GM19467 (cell line): ENCODE measurements around the gene GINS1.

ENCODE experiments used
- ATAC-seq: cut with Tn5 transposase; IDR thresholded peaks from one replicate; pipeline ENCODE4 v1.9.1; 2021; ENCODE audit warnings: mild to moderate bottlenecking, moderate library complexity; ENCODE audit not compliant: unreplicated experiment

The GINS1 gene

GRCh38 chr20:25407311-25408169 is at the start of gene GINS1:
TSS of gene GINS1 (plus strand) at chr20:25407673. CDS start at chr20:25407821, 148 bp downstream.
- ATAC-seq: peak; percentile 83

- ATAC-seq: no peak
Measured at GRCh38 chr20:25360631-25361286, 46.7 kb upstream of the GINS1 start.

DNA sequence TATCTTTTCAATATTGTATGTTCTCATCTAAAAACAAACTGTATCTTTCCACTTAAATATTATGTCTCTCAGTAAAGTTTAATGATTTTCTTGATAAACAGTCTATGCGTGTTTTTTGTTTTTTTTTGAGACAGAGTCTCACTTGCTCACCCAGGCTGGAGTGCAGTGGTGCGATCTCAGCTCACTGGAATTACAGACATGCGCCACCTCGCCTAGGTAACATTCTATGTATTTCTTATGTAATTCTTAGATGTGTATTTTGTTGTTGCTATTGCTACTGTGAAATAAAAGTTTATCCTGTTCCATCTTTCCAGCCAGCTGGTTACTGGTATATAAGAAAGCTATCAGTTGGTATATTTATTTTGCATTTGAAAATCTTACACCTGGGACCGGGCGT is 46.2 kb upstream of the GINS1 start:
- ATAC-seq: no peak

- no peak for ATAC-seq
Measured at GRCh38 chr20:25364180-25364788, 43.2 kb upstream of the GINS1 start.

GRCh38 chr20:25364879-25365699 is 42.4 kb upstream of the GINS1 start:
- no peak for ATAC-seq

- ATAC-seq: no peak
Measured at GRCh38 chr20:25368526-25368925, 38.9 kb upstream of the GINS1 start.

DNA sequence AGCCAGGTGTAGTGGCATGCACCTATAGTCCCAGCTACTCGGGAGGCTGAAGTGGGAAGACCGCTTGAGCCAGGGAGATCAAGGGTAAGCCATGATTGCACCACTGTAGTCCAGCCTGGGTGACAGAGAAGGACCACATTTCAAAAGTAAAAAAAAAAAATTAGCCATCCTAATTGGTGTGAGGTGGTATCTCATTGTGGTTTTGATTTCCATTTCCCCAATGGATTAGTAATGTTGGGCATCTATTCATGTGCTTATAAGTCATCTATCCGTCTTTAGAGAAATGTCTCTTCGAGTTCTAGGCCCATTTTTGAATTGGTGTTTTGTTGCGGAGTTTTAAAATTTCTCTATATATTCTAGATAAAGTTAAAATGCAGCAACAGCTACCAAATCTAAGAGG is 38.5 kb upstream of the GINS1 start:
- no peak for ATAC-seq

DNA sequence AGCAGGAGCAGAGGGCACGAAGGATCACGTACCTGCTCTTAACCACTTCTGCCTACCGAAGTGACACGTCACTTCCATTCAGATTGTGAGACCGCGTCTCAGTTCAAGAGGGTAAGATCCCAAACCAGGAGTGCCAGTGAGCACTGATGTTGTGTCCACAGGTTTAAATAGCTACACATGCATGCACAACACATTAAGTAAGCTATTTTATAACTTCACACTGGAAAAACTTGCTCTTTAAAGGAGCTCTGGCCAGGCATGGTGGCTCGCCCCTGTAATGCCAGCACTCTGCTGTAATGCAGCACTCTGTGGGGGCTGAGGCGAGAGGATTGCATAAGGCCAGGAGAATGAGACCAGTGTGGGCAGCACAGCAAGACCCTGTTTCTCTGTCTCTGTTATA is 37.9 kb upstream of the GINS1 start:
- no peak for ATAC-seq

DNA sequence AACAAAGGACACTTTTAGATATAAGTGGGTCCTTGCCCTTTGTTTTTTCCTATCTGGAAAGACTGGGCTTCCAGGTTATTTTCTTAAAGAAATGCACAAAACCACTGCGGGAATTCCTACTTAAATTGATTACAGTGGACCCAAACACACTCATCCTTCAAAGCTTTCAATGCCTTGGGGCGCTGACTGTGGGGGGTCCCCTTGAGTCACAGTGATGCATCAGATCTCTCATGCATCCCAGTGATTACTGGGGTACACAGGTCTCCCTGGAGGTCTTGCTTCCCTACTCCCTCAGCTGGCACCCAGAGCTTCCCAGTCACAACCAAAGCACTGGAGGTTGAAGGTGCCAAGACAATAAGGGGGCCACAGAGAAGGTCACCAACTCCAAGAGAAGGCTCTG is 37.5 kb upstream of the GINS1 start:
- ATAC-seq: no peak

GRCh38 chr20:25372584-25373336 is 34.7 kb upstream of the GINS1 start:
- ATAC-seq: no peak

GRCh38 chr20:25374842-25375241 is 32.6 kb upstream of the GINS1 start:
- ATAC-seq: no peak

DNA sequence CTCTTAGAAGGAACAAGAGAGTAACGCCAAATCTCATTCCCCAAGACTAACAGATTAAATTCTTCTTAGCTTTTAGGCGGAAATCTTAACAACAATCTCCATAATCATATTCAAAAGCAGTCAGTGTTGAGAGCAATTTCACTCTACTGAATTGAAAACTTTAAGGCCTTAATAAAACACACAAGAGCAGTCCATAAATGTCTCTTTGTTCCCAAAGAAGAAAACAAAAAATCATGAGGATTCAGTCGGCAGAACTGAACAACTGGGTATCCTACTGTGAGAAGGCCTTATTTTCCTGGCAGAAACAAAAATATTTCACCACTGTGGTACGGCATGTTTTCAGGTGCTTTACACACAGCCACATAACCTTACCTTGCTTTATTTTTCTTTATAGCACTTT is 31.2 kb upstream of the GINS1 start:
- ATAC-seq: no peak

GRCh38 chr20:25376886-25377285 is 30.6 kb upstream of the GINS1 start:
- ATAC-seq: no peak

- no peak for ATAC-seq
Measured at GRCh38 chr20:25378189-25378883, 29.1 kb upstream of the GINS1 start.

GRCh38 chr20:25378884-25379733 is 28.4 kb upstream of the GINS1 start:
- ATAC-seq: no peak

- ATAC-seq: no peak
Measured at GRCh38 chr20:25380945-25381614, 26.4 kb upstream of the GINS1 start.

DNA sequence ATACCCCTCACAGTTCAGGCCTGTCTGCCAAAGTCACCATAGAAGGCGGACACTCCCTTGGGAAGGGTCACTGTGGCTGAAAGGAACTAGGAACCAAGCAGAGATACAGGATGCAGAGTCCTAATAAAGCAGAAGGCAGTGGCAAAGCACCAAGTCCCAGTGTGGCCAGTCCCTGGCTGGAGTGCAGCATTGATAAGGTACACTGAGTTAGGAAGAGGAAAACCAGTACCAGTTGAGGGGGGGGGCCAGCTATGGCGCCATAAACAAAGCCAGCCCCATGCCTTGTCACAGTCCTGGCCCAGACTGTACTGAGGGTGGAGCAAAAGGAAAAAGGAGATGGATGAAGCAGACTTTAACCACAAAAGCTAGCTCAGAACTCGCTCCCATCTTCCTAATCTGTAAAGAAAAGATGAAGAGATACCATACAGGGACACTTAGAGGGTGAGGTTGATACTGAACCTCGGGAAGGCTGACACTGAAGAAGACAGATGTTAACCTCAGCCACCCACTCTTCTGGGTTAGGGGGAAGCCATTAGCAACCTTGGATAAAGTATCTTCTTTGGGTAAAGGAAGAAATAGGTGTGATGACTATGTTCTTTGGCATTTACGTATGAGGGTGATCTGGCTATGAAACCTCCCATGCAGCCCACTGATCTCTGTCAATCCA is 24.6 kb upstream of the GINS1 start:
- ATAC-seq: no peak

- ATAC-seq: no peak
Measured at GRCh38 chr20:25389401-25389857, 18.0 kb upstream of the GINS1 start.
